Ascending aorta (tissue), 2 donors: Measurements from ENCODE around the gene ACP7. TPM values are rescaled to one million over a fixed set of nuclear protein-coding genes. Genes with fewer than 3 reads are reported as not detected.
"Not testable (repeated sequence)": the region's sequence is repeated elsewhere in the genome, so short reads cannot be mapped to it uniquely, and the experiment has no call there.

Experiments
- DNase-seq, 2 donors: peaks; one replicate each; pipeline ENCODE4 v3.0.0-alpha.2; 2019; ENCODE audit warnings: low spot score in 2 of 2
- H3K27ac ChIP-seq, 2 donors: fragments of 200-600 bp; sonication (generic); one replicate each; pipeline ENCODE4 v1.5.1; 2016 to 2017; ENCODE audit warnings: mild to moderate bottlenecking in 1 of 2
- H3K27me3 ChIP-seq: fragments of 200-600 bp; sonication (generic); one replicate; pipeline ENCODE4 v1.5.1; 2017
- H3K36me3 ChIP-seq, 2 donors: fragments of 200-600 bp; sonication (generic); one replicate each; pipeline ENCODE4 v1.5.1; 2016
- H3K4me1 ChIP-seq, 2 donors: fragments of 200-600 bp; sonication (generic); one replicate each; pipeline ENCODE4 v1.5.1; 2016 to 2017; ENCODE audit warnings: mild to moderate bottlenecking in 1 of 2
- H3K4me3 ChIP-seq, 2 donors: fragments of 200-600 bp; sonication (generic); one replicate each; pipeline ENCODE4 v1.5.1; 2016 to 2017; ENCODE audit warnings: mild to moderate bottlenecking in 1 of 2
- H3K9me3 ChIP-seq, 2 donors: fragments of 200-600 bp; sonication (generic); one replicate each; pipeline ENCODE4 v1.5.1; 2016
- CTCF ChIP-seq, 3 experiments: fragments of 200-600 bp in 2 of 3; fragments of 450-650 bp in 1 of 3; sonication (generic) in 2 of 3; IDR thresholded peaks; one replicate each; pipeline ENCODE4 v1.5.1; 2016 to 2019; ENCODE audit warnings: antibody characterized with exemption in 3 of 3, mild to moderate bottlenecking in 1 of 3, moderate library complexity in 1 of 3
- intact Hi-C: fragments of 100-400 bp; cut with DNase I; formaldehyde crosslinking; loops from one replicate; pipeline ENCODE4 v1.15.1; 2023
- total RNA-seq: library from RNA; depleted of rRNA; stranded (reverse); fragments of >200 nt; gene quantifications from one replicate; pipeline ENCODE4 v1.1.0, GENCODE V29; 2016

ACP7 gene
- total RNA-seq, 1 donor from 2014 or later = not detected

- H3K27me3 ChIP-seq = no peaks in the 10 kb centered on the region
- peaks cover 6 to 29% of the 10 kb centered on the region in 2 donors for H3K4me1 ChIP-seq
- H3K36me3 ChIP-seq = no peaks in the 10 kb centered on the region
- intact Hi-C loops = no loop called here
- H3K9me3 ChIP-seq = no peaks in the 10 kb centered on the region
- no peak overlapping the region for H3K4me3 ChIP-seq
- TF ChIP-seq CTCF (IDR thresholded peaks at IDR 0.05) = no peak
- DNase-seq = no peak
- peak overlapping the region in 1 of 2 donors; percentile 47 for H3K27ac ChIP-seq
Measured at GRCh38 chr19:39140594-39140993, 56.4 kb downstream of the ACP7 start.

GRCh38 chr19:39141929-39142328 is 57.8 kb downstream of the ACP7 start:
- peaks cover 6 to 37% of the 10 kb centered on the region in 2 donors for H3K4me1 ChIP-seq

GRCh38 chr19:39142630-39143029 is 58.5 kb downstream of the ACP7 start:
- Histone ChIP-seq H3K4me3 (no peak overlapping the region), H3K27me3 (no peaks in the 10 kb centered on the region), H3K27ac (no peak overlapping the region), H3K4me1 (peaks cover 6 to 37% of the 10 kb centered on the region in 2 donors), H3K36me3 (no peaks in the 10 kb centered on the region), H3K9me3 (no peaks in the 10 kb centered on the region)
- no peak for TF ChIP-seq CTCF (IDR thresholded peaks at IDR 0.05)
- DNase-seq = no peak
- intact Hi-C loops = no loop called here

More at GRCh38 chr19:39141929-39142328, 57.8 kb downstream of the ACP7 start:
- no peak for TF ChIP-seq CTCF (IDR thresholded peaks at IDR 0.05)
- no peak for DNase-seq
- intact Hi-C loops = no loop called here
- Histone ChIP-seq H3K9me3 (no peaks in the 10 kb centered on the region), H3K27me3 (no peaks in the 10 kb centered on the region), H3K27ac (no peak overlapping the region), H3K36me3 (no peaks in the 10 kb centered on the region), H3K4me3 (no peak overlapping the region)

GRCh38 chr19:39143757-39144289 is 59.7 kb downstream of the ACP7 start:
- H3K4me3 ChIP-seq, DNase-seq, H3K9me3 ChIP-seq, H3K27me3 ChIP-seq, intact Hi-C loops, H3K36me3 ChIP-seq: not testable (repeated sequence)
- peak overlapping the region; percentile 41 to 64 for H3K27ac ChIP-seq
- peaks cover 6 to 34% of the 10 kb centered on the region in 2 donors for H3K4me1 ChIP-seq

- Histone ChIP-seq H3K27me3 (no peaks in the 10 kb centered on the region), H3K27ac (peak overlapping the region; percentile 64 to 78), H3K4me3 (peak overlapping the region in 1 of 2 donors; percentile 52), H3K9me3 (no peaks in the 10 kb centered on the region), H3K4me1 (peaks cover 6 to 30% of the 10 kb centered on the region in 2 donors), H3K36me3 (no peaks in the 10 kb centered on the region)
- TF ChIP-seq CTCF (IDR thresholded peaks at IDR 0.05) = no peak
- no peak for DNase-seq
- intact Hi-C loops = loop anchor here (1.0 kb wide), 1 partner anchor 19 kb away; the partner anchor contains the start of gene PAK4
Measured at GRCh38 chr19:39144290-39145071, 60.3 kb downstream of the ACP7 start.
